ENCODE data around the gene ATP6V0A1.
"Not testable (repeated sequence)": the region's sequence is repeated elsewhere in the genome, so short reads cannot be mapped to it uniquely, and the experiment has no call there.

The ATP6V0A1 gene

DNA sequence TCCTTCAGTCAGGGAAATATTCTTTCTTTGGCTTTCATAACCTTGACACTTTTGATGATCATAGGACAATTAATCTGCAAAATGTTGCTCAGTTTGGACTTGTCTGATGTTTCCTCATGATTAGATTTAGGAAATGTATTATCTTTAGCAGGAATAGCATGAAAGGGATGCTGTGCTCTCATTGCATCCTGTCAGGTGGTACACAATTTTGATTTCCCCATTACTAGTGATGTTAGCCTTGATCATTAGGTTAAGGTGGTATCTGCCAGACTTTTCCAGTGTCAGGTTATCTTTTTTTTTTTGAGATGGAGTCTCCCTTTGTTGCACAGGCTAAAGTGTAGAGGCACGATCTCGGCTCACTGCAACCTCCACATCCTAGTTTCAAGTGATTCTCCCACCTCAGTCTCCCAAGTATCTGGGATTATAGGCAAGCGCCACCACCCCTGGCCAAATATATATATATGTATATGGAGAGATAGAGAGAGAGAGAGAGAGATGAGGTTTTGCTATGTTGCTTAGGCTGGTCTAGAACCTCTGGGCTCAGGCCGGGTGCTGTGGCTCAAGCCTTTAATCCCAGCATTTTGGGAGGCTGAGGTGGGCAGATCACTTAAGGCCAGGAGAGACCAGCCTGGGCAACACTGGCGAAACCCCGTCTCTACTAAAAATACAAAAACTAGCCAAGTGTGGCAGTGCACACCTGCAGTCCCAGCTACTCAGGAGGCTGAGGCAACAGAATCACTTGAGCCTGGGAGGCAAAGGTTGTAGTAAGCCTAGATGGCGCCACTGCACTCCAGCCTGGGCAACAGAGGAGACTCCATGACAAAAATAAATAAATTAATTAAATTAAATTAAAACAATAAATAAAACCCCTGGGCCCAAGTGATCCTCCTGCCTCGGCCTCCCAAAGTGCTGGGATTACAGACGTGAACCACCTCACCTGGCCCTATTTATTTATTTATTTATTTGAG lies 19.8 kb upstream of the ATP6V0A1 start:
- DNase-seq = no peak

DNA sequence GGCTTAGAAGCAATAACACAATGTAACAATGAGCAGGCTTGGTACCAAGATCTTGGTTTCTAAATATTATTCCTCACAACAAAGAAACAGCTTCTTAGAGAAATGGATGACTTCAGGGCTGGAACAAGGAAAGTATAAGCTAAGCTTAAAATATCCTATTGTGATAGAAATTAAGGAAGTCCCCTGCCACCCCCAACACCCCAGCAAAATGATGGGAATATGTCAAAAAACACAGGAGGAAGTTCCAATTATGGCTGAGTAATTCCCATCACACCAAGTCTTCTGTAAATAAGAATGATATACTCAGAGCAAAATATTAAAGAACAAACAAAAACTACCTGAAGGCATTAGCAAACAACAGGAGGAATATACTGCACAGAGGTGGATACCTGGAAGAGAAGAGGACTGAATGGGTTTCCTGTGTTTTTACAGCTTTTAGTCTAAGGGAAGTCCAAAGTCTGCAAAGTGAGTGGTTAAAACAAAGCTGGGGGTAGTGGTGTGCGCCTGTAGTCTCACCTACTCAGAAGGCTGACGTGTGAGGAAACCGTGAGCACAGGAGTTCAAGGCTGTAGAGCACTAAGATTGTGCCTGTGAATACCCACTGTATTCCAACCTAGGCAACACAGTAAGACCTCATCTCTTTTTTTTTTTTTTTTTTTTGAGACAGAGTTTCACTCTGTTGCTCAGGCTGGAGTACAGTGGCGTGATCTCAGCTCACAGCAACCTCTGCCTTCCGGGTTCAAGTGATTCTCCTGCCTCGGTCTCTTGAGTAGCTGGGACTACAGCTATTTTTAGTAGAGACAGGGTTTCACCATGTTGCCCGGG lies 17.1 kb upstream of the ATP6V0A1 start:
- DNase-seq = no peak

DNA sequence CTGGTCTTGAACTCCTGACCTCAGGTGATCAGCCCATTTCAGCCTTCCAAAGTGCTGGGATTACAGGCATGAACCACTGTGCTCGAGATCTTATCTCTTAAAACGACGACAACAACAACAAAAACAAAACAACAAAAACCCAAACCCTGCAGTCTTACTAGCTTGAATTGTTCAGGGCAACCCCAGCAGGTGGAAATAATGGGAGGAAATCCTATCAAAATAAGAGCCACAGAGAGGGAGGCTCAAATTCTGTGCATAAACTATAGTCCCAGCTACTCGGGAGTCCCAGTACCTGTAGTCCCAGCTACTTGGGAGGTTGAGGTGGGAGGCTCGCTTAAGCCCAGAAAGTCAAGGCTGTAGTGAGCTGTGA lies 16.5 kb upstream of the ATP6V0A1 start:
- DNase-seq = no peak

DNA sequence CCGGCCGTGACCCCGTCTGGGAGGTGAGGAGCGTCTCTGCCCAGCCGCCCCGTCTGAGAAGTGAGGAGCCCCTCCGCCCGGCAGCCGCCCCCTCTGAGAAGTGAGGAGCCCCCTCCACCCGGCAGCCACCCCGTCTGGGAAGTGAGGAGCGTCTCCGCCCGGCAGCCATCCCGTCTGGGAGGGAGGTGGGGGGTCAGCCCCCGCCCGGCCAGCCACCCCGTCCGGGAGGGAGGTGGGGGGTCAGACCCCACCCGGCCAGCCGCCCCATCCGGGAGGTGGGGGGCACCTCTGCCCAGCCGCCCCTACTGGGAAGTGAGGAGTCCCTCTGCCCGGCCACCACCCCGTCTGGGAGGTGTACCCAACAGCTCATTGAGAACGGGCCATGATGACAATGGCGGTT lies 9.5 kb upstream of the ATP6V0A1 start:
- not testable (repeated sequence) for DNase-seq

DNA sequence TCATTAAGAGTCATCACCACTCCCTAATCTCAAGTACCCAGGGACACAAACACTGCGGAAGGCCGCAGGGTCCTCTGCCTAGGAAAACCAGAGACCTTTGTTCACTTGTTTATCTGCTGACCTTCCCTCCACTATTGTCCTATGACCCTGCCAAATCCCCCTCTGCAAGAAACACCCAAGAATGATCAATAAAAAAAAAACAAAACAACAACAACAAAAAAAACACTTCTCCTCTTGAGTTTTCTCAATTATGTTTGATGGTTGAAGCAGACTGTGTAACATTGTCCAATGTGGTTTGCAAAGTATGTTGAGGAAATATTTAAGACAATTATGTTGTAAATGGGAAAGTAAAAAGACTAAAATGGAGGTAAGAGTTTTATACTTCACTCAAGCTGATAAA lies 8.8 kb upstream of the ATP6V0A1 start:
- not testable (repeated sequence) for DNase-seq

DNA sequence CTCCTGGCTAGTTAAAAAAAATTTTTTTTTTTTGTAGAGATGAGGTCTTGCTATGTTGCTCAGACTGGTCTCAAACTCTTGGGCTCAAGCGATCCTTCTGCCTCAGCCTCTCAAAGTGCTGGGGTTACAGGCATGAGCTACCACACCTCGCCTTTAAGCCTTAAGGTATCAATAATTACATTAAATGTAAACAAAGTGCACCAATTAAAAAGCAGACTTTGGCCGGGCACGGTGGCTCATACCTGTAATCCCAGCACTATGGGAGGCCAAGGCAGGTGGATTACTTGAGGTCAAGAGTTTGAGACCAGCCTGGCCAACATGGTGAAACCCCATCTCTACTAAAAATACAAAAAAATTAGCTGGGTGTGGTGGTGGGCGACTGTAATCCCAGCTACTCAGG lies 7.4 kb upstream of the ATP6V0A1 start:
- DNase-seq = not testable (repeated sequence)

DNA sequence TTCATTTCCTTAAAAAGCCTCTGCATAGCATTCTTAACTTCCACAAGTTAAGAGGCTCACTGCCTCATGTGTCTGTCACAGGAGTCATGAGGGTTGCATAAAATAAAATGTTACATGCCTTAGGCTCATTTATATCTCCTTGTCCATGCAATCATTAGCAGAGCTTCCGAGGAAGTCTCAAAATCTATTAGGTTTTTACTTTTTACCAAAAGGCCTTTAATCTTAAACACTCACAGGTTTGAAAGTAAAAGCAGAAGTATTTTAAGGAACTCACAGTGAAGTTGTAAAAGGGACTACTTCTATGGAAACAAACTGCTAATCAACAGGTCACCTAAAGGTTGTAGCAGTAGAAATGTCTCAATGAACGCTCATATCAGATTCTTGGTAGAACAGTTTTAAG lies 5.2 kb upstream of the ATP6V0A1 start:
- no peak for DNase-seq

DNA sequence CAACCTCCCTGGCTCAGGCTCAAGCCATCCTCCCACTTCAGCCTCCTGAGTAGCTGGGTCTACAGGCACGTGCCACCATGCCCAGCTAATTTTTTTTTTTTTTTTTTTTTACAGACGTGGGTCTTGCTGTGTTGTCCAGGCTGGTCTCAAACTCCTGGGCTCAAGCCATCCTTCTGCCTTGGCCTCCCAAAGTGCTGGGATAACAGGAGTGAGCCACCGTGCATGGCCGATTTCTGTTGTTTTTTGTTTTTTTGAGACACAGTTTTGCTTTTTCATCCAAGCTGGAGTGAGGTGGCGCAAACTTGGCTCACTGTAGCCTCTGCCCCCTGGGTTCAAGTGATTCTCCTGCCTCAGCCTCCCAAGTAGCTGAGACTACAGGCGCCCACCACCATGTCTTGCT lies 3.7 kb upstream of the ATP6V0A1 start:
- not testable (repeated sequence) for DNase-seq

DNA sequence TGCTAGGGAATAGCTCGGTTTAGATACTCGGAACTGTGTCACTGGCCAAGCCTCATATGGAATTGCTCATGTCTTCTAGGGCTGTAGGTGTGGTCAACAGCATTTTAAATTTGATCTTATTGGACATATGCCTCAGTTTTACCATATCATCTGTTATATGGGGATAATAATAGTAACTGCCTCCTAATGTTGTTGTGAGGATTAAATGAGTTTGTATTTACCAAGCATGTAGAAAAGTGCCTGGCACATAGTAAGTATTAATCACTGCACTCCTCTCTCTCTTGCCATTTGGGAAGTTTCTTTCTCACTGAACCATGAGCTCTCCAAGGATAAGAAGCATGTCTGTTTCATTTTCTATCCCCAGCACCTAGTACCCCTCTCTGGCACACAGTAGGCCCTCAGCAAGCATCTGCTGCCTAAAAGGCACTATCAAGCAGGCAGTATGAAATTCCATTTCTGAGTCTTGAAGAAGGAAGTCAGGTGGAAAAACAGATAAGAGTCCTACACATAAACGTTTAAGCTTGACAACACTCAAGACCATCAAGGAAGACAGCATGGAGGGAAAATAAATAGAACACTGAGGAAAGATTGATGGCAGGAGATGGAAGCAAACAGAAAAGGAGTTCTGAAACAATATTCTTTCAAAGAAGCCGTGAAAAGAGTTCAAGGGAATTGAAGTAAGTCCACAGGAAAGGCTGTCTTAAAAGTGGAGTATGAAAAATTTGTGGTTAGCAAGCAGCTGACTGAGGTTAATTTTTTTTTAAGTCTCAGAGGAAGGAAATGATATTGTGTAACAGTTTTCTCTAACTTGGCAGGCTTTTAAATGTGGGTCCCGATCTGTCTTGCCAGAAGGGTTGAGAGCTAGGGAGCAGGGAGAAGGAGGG lies 2.2 kb upstream of the ATP6V0A1 start:
- DNase-seq = no peak

DNA sequence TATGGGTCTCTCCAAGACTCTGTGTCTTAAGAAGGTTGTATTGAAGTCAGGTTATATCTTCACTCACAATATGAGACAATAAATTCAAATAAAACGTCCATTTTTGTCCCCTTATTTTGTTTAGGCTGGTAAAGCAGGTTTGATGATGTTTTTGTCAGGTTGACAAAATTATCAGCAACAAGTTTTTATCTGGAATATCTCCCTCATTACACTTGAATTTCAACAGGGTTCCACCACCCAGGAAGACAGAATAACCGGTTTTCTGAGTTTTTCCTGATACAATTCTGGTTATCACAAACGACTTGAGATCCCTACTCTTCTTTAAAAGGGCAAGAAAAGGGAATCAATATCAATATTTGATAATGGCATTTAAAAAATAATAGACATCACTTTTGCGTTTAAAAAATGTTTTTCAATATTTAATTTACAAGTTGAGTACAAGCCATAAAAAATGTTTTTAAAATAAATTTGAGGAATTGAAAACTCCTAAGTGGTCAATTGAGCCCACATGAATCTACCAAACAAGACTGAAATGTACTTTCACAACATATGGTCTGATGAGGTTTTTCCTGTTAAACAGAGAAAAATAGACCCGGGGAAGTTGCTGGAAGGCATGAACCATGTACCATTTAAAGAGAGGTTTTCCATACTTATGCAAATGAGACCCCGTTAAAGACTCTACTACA lies 1.4 kb upstream of the ATP6V0A1 start:
- DNase-seq = no peak

DNA sequence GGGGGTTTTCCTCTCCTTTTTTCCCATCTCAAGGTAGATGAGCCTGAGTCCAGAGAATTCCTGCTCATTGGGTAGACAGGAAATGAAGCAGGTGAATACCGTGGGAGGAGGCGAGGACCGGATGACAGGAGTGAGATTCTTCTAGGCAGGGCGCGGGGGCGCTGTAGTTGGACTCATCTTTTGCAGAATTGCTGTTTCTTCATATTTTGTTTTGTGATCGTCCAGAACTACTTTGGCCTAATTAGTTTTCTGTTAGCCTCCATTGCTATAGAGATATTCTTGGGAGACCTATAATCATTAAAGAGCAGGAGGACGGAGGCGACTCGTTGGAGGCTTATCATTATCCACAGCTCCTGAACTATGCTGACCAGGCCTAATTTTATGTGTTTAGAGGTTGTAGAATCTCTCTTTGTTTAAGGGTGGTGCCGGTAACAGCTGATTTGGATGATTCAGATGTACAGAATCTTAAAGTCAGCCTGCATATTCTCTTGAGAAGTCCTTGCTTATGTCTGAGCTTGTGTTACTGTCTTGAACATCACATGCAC lies 650 bp downstream of the ATP6V0A1 start:
- DNase-seq = peak; percentile 61

DNA sequence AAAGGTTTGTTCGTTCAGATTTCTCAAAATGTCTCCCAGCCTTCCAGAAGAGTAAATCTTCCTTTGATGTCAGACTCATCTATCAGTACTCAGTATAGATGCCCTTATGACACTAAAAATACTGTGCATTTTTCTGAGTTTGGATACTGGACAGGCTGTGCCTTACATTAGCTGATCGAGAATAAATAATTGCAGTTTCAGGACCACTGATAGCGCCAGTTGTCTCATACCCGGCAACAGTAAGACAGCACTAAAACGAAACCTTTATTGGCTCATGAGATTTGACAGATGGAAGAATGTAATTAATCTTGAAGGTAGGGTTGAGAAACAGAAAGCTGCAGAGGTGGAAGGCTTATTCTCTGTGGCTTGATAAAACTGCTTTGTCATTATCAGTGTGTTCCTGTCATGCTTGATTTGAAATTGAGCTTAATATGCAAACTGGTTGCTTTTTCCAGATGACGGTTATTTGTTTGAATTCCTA lies 1.2 kb downstream of the ATP6V0A1 start:
- no peak for DNase-seq

DNA sequence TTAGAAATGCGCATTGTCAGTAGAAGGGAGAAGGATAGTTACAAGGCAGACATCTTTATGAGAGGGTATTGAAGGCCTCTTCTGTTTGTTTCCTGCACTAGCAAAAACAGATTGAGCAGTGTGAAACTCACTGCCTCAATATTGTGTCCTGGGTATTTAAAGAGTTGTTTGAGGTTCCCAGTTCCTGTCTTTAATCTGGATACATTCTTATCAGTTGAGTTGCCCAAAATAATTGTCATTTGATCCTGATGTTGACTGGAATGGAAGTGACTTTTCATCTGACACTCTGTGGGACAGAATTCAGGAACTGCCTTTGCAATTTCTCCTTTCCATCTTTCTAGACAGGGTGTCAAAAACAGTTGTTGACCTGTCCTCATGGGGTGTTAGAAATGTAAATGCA lies 1.7 kb downstream of the ATP6V0A1 start:
- no peak for DNase-seq

DNA sequence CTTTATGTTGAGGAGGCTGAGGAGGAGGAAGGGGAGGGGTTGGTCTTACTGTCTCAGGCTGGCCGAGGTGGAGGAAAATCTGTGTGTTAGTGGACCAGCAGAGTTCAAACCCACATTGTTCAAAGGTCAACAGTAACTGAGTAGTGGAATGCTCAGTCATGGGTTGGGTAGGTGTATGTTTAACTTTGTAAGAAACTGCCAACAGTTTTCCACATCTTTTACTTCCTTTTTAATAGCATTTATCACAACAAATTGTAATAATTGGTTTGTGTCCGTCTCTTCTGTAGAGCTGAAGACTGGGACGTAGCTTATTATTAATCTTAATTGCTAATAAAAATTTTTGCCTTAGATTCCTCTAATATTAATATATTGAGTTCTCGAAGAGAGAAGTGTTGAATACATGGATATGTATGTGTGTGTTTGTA lies 5.3 kb downstream of the ATP6V0A1 start:
- no peak for DNase-seq

DNA sequence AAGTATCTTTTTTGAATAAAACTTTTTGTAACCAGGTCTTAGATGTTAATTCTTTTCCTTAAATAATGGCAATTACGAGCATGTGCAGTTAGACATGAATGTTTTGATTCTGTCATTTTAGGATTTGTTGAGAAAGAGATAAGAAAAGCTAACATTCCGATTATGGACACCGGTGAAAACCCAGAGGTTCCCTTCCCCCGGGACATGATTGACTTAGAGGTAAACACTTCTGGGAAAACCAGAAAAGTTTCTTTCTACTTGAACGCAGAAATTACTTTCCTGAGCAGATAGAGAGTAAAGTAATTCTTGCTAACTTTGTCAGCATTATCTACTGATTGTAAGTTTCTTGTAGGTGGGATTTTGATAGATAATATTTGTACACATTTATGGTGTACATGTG lies 9.2 kb downstream of the ATP6V0A1 start:
- DNase-seq = no peak

DNA sequence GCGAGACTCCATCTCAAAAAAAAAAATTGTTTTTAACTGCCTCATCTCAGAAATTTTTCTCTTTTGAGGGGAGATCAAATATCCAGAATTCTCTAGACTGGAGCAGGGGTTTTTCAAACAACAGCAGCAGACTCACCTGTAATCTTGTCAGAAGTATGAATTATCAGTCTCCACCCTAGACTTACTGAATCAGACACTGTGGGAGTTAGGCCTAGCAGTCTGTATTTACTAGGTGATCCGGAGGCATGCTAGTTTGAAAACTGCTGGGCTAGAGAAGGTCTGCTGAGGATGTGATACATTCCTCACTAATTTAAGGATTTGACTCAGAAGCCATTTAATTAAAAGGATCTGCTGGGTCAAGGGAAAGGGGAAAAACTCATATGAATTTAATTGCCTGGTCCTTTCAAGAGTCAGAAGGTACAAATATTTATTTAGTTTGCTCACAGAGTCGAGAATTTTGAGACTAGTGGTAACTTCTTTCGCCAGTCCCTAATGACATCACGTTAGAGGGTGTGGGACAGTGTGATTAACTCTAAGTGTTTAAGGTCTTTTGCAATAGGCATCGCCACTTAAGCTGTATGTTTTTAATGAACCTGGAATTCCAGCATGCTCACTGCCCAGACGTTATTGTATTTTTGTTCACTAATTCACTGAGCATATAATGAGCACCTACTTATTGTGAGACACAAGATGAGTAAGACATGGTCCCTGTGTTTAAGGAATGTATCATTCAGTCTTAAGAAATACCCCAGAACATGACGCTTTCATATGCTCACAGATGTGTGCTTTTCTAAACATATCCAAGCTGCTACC lies 14.2 kb downstream of the ATP6V0A1 start:
- no peak for DNase-seq

DNA sequence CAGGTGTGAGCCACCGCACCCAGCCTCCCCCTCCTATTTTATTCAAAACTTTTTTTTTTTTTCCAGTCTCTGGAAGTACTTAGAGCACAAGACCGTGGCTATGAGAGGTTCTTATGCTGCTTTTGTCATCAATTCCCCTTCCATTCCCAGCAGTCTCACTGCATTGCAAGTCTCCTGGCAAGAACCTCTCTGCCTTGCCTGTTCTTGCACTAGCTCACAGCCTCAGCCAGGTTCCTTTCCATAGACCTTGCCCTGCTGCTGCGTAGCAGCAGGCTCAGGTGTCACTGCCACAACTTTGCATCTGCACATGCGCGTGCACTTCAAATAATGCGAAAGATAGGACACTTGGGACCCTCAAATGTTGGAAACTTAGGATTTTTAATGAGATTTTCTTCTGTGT lies 15.6 kb downstream of the ATP6V0A1 start:
- DNase-seq = no peak

DNA sequence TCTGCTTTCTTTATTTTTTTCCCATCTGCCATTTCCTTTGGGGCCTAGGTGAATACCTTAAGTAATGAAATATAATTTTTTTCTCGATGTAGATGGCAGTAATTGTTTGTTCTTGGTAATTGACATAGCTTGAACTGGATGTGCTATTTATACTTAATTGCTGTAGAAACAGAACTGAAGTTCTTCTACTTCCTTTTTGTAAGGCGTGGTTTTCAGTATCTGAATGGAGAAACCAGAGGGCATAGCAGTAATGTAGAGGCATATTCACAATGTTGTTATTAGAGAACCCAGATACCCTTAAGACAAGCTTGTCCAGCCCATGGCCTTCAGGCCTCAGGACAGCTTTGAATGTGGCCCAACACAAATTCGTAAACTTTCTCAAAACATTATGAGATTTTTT lies 16.4 kb downstream of the ATP6V0A1 start:
- no peak for DNase-seq

DNA sequence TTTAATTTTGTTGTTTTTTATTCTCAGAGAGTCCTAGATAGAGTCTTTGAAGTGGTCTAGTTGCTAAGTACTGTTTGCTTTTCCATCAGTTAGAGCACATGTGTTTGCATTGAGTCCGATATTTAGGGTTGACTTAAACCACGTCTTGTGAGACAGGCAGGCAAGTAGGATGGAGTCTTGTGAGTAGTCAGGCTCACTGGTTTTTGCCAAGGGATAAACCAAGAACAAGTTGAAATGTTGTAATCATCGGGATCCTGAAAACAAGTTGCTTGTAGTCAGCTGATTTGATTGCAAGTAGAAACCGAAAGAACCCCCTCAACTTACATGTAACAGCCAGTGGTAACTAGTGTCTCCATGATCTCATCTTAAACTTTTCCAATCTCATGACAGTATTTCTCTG lies 17.2 kb downstream of the ATP6V0A1 start:
- no peak for DNase-seq

DNA sequence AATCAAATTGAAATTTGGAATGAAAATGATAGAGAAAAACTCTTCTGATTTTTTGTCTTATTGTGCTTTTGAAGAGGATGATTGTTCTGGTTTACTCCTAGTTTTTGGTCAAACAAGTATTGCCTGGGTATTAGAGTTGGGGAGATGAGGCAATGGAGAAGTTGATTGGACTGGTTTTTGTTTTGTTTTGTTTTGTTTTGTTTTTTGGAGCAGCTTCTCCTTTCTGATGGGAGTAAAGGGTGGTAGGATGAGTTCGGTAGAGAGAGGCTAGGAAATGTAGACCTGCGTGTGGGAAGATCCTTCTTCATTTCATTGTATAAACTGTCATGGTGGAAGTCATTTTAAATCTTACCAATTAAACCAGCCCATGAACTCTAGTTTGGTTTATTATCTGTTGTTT lies 17.7 kb downstream of the ATP6V0A1 start:
- no peak for DNase-seq

DNA sequence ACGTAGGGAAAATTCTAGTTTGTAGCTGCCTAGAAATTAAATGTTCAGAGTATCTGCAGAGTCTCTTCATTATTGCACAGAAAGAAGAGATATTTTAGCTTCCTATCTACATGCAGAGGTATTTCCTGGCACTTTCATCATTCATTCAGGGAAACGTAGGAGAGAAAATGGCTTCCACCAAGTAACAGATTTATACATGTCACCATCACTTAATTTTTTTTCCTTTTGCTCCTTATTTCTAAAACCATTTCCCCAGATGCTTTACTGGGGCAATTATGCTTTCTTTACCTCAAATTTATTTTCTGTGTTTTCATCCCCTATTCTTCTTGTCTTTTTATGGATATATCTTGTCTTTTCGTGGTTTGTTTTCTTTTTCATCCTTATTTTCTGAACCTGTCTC lies 18.5 kb downstream of the ATP6V0A1 start:
- no peak for DNase-seq

All from NCI-H146 (cell line).